Esophagus muscularis mucosa (tissue), 4 donors: Measurements from ENCODE around the gene TTLL12. TPM values are rescaled to one million over a fixed set of nuclear protein-coding genes. Genes with fewer than 3 reads are reported as not detected.

Source experiments
- DNase-seq: peaks from one replicate; pipeline ENCODE4 v3.0.0-alpha.2; 2017; ENCODE audit errors: extremely low spot score
- H3K27ac ChIP-seq, 4 donors: fragments of 200-600 bp; sonication (generic); replicated peaks in 1 of 4; 1 replicate in 3 of 4; 2 replicates in 1 of 4; pipeline ENCODE4 v1.5.1; 2016 to 2019; ENCODE audit warnings: mild to moderate bottlenecking in 1 of 4
- H3K27me3 ChIP-seq, 4 donors: fragments of 200-600 bp; sonication (generic); one replicate each; pipeline versions ENCODE4 v1.5.1 to v1.6.0; 2016 to 2019
- H3K36me3 ChIP-seq, 4 donors: fragments of 200-600 bp; sonication (generic); one replicate each; pipeline ENCODE4 v1.5.1; 2016 to 2019
- H3K4me1 ChIP-seq, 4 donors: fragments of 200-600 bp; sonication (generic); one replicate each; pipeline ENCODE4 v1.5.1; 2016 to 2019
- H3K4me3 ChIP-seq, 4 donors: fragments of 200-600 bp; sonication (generic); 1 replicate in 2 of 4; 2 replicates in 2 of 4; pipeline ENCODE4 v1.5.1; 2016 to 2019; ENCODE audit warnings: mild to moderate bottlenecking in 4 of 4, moderate library complexity in 1 of 4
- H3K9me3 ChIP-seq, 4 donors: fragments of 200-600 bp; sonication (generic); 1 replicate in 3 of 4; 2 replicates in 1 of 4; pipeline ENCODE4 v1.5.1; 2016 to 2019
- EP300 ChIP-seq: sonication (generic); formaldehyde crosslinking; IDR thresholded peaks from one replicate; pipeline ENCODE4 v1.6.1; 2017; ENCODE audit warnings: antibody characterized with exemption
- POLR2A ChIP-seq: fragments of 450-650 bp; IDR thresholded peaks from one replicate; pipeline ENCODE4 v1.6.1; 2017; ENCODE audit warnings: antibody characterized with exemption, moderate library complexity, mild to moderate bottlenecking, low read depth
- POLR2AphosphoS5 ChIP-seq, 2 donors: sonication (generic); formaldehyde crosslinking; IDR thresholded peaks; one replicate each; pipeline ENCODE4 v1.6.1; 2017; ENCODE audit warnings: antibody characterized with exemption in 2 of 2
- WGBS: methylation state at CpG from one replicate; pipeline ENCODE4 v1.1.5; 2018; 5-methylcytosine and 5-hydroxymethylcytosine counted together
- intact Hi-C: fragments of 100-400 bp; cut with DNase I; formaldehyde crosslinking; loops from one replicate; pipeline ENCODE4 v1.15.1; 2023
- total RNA-seq, 4 donors: library from RNA; depleted of rRNA; stranded (reverse); fragments of >200 nt; gene quantifications; one replicate each; pipeline versions ENCODE4 v1.1.0 to v1.2.1, GENCODE V29; 2016
- TF ChIP-seq, protein P1 (sequence below), 3 experiments: fragments of 200-600 bp in 2 of 3; fragments of 450-650 bp in 1 of 3; sonication (generic) in 2 of 3; IDR thresholded peaks; one replicate each; pipeline ENCODE4 v1.5.1; 2017 to 2019; ENCODE audit warnings: antibody characterized with exemption in 3 of 3, mild to moderate bottlenecking in 2 of 3, moderate library complexity in 1 of 3

The TTLL12 gene
- total RNA-seq, 4 donors from 2014 or later: 19.9 to 32.8 (median 28.0) TPM

DNA sequence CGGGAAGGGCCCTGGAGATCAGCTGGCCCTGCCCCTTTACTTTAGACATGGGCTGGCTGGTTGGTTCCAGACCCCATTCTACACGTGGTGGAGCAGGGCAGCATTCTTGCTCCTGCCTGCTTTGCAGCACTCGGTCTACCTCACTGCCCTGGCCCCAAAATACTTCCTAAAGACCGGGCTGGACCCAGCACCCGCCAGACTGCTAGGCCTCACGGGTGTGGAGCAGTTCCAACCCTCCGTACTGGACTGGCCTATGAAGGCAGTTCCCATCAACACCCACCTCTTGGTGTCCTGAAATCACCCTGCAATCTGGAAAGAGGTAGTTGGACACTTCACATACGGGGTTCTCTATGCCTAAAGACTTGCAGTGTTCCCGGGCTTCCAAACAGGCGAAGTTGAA lies 50.1 kb downstream of the TTLL12 start:
- Histone ChIP-seq H3K4me3 (no peak overlapping the region), H3K36me3 (peaks cover 40 to 93% (median 88%) of the 10 kb centered on the region in 4 donors), H3K9me3 (no peaks in the 10 kb centered on the region), H3K27ac (no peak overlapping the region), H3K4me1 (peaks cover 10 to 26% (median 21%) of the 10 kb centered on the region in 4 donors), H3K27me3 (no peaks in the 10 kb centered on the region)
- intact Hi-C loops: no loop called here
- no peak for TF ChIP-seq POLR2A
- no peak for DNase-seq
- 78% methylated on average over 10 of the region's 10 CpGs for WGBS

DNA sequence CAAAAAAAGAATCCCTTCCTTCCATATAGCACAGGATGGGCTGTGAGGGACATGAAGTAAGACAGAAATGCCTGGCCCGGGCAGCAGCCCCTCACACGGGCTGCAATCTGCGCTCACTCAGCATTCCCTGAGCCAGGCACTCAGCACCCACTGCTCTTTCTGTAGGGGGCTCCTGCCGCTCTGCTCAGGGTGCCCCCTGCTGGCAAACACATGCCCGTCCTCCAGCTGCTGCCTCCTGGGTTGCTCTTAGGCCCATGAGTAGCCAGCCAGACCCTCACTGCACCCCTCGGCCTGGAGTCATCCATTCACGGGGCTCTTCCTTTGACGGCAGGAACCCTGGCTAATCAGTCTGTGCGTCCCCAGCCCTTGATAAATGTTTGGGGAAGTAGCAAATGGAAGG lies 50.7 kb downstream of the TTLL12 start:
- TF ChIP-seq, protein P1, sequence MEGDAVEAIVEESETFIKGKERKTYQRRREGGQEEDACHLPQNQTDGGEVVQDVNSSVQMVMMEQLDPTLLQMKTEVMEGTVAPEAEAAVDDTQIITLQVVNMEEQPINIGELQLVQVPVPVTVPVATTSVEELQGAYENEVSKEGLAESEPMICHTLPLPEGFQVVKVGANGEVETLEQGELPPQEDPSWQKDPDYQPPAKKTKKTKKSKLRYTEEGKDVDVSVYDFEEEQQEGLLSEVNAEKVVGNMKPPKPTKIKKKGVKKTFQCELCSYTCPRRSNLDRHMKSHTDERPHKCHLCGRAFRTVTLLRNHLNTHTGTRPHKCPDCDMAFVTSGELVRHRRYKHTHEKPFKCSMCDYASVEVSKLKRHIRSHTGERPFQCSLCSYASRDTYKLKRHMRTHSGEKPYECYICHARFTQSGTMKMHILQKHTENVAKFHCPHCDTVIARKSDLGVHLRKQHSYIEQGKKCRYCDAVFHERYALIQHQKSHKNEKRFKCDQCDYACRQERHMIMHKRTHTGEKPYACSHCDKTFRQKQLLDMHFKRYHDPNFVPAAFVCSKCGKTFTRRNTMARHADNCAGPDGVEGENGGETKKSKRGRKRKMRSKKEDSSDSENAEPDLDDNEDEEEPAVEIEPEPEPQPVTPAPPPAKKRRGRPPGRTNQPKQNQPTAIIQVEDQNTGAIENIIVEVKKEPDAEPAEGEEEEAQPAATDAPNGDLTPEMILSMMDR (IDR thresholded peaks at IDR 0.05): peak in 2 of 3 experiments; percentile 29 to 52
- no peak for TF ChIP-seq POLR2A
- peaks cover 40 to 99% (median 89%) of the 10 kb centered on the region in 4 donors for H3K36me3 ChIP-seq
- H3K27me3 ChIP-seq: no peaks in the 10 kb centered on the region
- peaks cover 4 to 24% (median 19%) of the 10 kb centered on the region in 4 donors for H3K4me1 ChIP-seq
- no peak overlapping the region for H3K27ac ChIP-seq
- no peaks in the 10 kb centered on the region for H3K9me3 ChIP-seq
- no peak for DNase-seq
- no peak overlapping the region for H3K4me3 ChIP-seq
- intact Hi-C loops: no loop called here
- 38% methylated on average over 9 of the region's 9 CpGs for WGBS

DNA sequence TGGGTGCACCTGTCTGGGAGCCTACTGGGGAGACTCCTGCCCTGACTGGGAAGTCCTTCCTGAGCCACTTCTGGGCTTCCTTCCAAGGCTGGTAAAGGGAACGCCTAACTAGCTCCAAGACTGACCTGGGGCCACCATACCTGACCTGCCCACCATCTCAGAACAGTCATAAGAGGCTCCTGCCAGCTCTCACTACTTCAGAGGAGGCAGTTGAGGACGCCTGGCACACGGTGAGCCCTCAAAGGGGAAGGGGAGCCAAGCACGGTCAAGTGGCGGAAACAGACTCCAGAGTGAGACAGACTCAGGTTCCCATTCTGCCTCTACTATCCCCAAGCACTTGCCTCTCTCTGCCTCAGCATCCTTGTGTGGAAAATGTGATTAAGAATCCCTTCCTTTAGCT lies 51.4 kb downstream of the TTLL12 start:
- peaks cover 35 to 99% (median 85%) of the 10 kb centered on the region in 4 donors for H3K36me3 ChIP-seq
- no peak overlapping the region for H3K27ac ChIP-seq
- no peaks in the 10 kb centered on the region for H3K27me3 ChIP-seq
- no peak overlapping the region for H3K4me3 ChIP-seq
- H3K9me3 ChIP-seq: no peaks in the 10 kb centered on the region
- TF ChIP-seq POLR2A (no peak), EP300 (no peak), POLR2AphosphoS5 (IDR thresholded peaks at IDR 0.05) (no peak)
- TF ChIP-seq, protein P1 (IDR thresholded peaks at IDR 0.05): no peak
- H3K4me1 ChIP-seq: peaks cover 0 to 18% (median 16%) of the 10 kb centered on the region in 4 donors
- intact Hi-C loops: no loop called here
- 89% methylated on average over 3 of the region's 5 CpGs for WGBS
- DNase-seq: no peak

DNA sequence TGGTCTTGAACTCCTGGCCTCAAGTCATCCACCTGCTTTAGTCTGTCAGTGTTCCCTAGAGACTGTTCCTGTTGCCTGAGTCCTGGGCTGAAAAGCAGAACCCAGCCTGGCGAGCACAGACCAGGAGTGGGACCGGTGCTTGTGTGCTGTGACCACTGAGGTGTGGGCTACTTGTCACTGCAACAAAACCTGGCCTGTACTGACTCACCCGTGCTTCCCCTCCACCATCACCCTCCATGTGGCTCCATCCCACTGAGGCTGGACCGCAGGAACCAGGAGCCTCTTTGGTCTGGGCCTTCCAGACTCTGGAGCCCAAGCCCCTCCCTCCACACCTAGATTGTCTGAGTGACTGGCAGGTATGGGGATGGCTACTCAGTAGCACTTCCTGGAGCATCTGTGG lies 52.4 kb downstream of the TTLL12 start:
- Histone ChIP-seq H3K4me3 (no peak overlapping the region), H3K27ac (no peak overlapping the region), H3K4me1 (peaks cover 0 to 18% (median 14%) of the 10 kb centered on the region in 4 donors), H3K27me3 (no peaks in the 10 kb centered on the region), H3K9me3 (no peaks in the 10 kb centered on the region), H3K36me3 (peaks cover 26 to 89% (median 75%) of the 10 kb centered on the region in 4 donors)
- WGBS: 100% methylated on average over 1 of the region's 4 CpGs
- no peak for DNase-seq
- TF ChIP-seq EP300: no peak
- no peak for TF ChIP-seq POLR2A
- no peak for TF ChIP-seq POLR2AphosphoS5 (IDR thresholded peaks at IDR 0.05)
- TF ChIP-seq, protein P1 (IDR thresholded peaks at IDR 0.05): no peak
- intact Hi-C loops: no loop called here

DNA sequence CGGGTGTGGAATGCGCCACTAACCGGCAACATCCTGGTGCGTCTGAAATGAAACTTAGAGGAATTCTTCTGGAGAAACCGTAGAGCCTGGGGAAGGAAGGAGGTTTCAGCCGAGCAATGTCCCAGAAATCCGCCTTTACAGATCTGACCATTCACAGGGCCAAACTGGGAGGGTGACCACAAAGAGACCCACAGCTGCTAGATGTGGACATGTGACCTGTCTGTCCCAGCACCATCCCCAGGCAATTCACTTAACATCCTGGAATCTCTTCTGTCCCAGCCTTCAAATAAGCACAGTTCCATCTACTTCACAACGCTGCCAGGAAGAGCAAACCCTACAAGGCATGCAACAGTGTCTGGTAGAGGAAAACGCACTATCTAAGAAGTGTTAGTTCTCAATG lies 53.5 kb downstream of the TTLL12 start:
- H3K27ac ChIP-seq: no peak overlapping the region

More for the DNA sequence above, 53.5 kb downstream of the TTLL12 start:
- DNase-seq: no peak
- TF ChIP-seq POLR2A (no peak), POLR2AphosphoS5 (IDR thresholded peaks at IDR 0.05) (no peak), EP300 (no peak)
- TF ChIP-seq, protein P1 (IDR thresholded peaks at IDR 0.05): no peak
- H3K36me3 ChIP-seq: peaks cover 24 to 77% (median 65%) of the 10 kb centered on the region in 4 donors
- no peak overlapping the region for H3K4me3 ChIP-seq
- intact Hi-C loops: no loop called here
- H3K27me3 ChIP-seq: no peaks in the 10 kb centered on the region
- 89% methylated on average over 9 of the region's 9 CpGs for WGBS
- H3K9me3 ChIP-seq: no peaks in the 10 kb centered on the region
- H3K4me1 ChIP-seq: peaks cover 0 to 18% (median 14%) of the 10 kb centered on the region in 4 donors
